ENCODE data around the gene SLC15A1.
"Not testable (repeated sequence)": the region's sequence is repeated elsewhere in the genome, so short reads cannot be mapped to it uniquely, and the experiment has no call there.

SLC15A1 gene

GRCh38 chr13:98781045-98781444, 28.6 kb upstream of the SLC15A1 start:
- no peak for DNase-seq (ENCODE audit: low read depth)

GRCh38 chr13:98780451-98780850, 28.0 kb upstream of the SLC15A1 start:
- peak; percentile 11 for DNase-seq (ENCODE audit: low read depth)

GRCh38 chr13:98779695-98780094, 27.2 kb upstream of the SLC15A1 start:
- DNase-seq (ENCODE audit: low read depth) = no peak

GRCh38 chr13:98778749-98779148, 26.3 kb upstream of the SLC15A1 start:
- DNase-seq (ENCODE audit: low read depth) = no peak

GRCh38 chr13:98776644-98777043, 24.2 kb upstream of the SLC15A1 start:
- no peak for DNase-seq (ENCODE audit: low read depth)

DNA sequence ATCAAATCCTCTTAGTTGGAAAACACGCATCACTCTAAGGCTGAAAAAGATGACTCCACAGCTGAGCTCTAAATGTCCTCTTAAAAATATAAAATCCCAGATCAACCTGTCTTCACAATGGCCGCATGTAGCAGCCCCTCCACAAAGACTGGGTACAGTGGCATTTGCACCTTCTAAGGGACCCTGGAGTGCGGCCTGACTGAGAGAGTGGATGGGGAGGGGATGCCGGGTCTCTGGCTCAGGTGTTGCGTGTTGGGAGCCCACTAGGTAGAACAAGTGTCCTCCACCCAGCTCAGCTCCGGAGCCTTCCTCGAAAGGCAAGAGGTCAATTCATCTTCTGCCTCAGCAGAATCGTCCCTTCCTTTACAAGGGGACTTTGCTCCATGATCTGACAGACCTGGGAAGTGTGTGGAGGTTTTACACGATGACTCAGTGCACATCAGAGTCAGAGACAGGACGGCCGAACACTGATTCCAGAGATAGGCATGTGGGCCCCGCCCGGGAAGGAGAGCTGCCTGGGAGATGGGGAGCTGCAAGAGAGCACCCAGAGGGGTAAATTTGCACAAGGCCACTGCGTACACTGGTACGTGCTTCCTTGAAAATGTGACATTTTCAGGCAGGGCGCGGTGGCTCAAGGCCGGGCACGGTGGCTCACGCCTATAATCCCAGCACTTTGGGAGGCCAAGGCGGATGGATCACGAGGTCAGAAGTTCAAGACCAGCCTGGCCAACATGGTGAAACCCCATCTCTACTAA, 23.5 kb upstream of the SLC15A1 start:
- peak; percentile 41 for DNase-seq (ENCODE audit: low read depth)

DNA sequence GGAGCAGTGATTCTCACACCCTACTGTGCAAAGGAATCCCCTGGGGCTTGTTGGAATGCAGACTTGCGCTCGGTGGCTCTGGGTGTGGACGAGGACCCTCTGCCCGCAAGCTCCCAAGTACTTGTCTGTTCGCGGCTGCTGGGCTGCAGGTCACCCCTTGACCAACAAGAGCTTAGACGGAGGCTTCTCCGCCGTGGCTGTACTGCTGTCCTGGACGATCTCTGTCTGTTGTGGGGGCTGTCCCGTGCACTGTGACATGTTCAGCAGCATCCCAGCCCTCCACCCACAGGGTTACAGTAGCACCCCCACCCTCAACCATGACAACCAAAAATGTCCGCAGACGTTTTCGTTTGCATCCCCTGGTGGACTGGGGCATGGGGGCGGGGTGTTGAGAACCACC, 22.9 kb upstream of the SLC15A1 start:
- DNase-seq (ENCODE audit: low read depth) = no peak

DNA sequence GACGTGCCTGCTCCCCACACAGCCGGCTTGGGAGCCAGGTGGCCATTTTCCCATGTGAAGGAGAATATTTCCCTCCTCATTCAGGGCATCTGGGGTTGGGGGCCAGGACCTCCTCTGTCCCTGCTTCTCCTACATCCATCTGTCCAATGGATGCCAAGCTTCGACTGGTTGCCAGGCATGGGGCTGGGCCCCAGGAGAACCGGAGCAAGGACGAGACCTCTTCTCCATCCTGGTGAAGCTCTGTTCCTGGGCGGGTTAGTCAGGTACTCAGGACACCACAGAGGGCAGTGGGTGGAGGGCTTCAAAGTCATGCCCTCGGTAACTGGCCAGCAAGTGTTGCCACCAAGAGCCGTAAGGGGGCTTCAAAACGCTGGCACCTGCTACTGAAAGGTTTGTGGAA, 22.3 kb upstream of the SLC15A1 start:
- DNase-seq (ENCODE audit: low read depth) = no peak

- no peak for DNase-seq (ENCODE audit: low read depth)
Measured at GRCh38 chr13:98773921-98774320, 21.4 kb upstream of the SLC15A1 start.

GRCh38 chr13:98772794-98773452, 20.5 kb upstream of the SLC15A1 start:
- no peak for DNase-seq (ENCODE audit: low read depth)

DNA sequence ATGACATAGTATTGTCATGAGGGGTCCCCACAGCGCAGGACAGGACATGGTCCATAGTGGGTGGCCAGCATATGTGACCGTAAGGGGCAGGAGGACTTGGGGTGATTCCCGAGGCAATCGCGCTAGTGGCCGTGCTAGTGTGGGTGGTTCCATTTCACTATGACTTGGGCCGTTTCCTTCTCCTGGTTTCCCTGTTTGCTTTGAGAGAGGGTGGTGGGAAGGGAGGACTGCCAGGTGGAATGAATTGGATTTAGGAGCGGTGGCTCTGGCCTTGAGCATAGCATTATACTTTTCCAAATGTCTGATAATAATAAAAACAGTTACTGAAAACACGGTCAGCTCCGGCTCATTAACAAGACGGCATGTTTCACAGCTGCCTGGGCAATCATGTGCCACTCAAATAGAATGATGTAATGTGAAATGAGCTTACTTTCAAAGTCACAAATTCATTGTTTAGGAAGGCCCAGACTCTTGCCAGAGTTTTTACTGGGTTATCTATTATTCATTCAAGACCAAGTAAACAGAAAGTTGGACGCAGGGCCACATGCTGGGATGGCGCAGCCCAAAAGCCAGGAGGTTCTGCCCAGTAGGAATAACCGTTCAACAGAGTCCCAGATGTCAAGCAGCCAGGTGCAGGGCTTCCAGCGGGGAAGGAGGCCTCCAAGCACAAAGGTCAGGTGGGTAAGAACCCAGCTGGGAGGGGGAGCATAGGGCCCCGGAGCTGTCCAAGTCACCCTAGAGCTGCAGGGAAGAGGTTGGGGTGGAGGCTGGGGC, 19.6 kb upstream of the SLC15A1 start:
- DNase-seq (ENCODE audit: low read depth) = no peak

- DNase-seq (ENCODE audit: low read depth) = no peak
Measured at GRCh38 chr13:98769736-98770135, 17.3 kb upstream of the SLC15A1 start.

- DNase-seq (ENCODE audit: low read depth) = no peak
Measured at GRCh38 chr13:98768522-98768921, 16.1 kb upstream of the SLC15A1 start.

DNA sequence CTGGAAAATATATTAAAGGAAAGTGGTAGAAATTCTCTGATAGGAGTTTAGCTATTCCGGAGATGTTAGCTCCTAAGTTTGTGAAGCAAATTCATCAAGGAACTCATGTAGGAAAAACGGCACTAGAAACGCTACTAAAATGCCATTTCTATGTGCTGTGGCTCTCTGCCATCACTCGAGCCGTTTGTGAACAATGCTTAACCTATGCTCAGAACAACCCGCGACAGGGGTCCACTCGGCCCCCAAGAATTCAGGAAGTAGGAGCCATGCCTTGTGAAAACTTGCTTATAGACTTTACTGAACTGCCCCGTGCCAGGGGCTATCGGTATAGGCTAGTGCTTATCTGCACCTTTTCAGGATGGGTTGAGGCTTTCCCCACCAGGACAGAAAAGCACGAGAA, 14.2 kb upstream of the SLC15A1 start:
- DNase-seq (ENCODE audit: low read depth) = no peak

GRCh38 chr13:98765996-98766519, 13.6 kb upstream of the SLC15A1 start:
- DNase-seq (ENCODE audit: low read depth) = no peak

GRCh38 chr13:98761986-98762616, 9.6 kb upstream of the SLC15A1 start:
- no peak for DNase-seq (ENCODE audit: low read depth)

DNA sequence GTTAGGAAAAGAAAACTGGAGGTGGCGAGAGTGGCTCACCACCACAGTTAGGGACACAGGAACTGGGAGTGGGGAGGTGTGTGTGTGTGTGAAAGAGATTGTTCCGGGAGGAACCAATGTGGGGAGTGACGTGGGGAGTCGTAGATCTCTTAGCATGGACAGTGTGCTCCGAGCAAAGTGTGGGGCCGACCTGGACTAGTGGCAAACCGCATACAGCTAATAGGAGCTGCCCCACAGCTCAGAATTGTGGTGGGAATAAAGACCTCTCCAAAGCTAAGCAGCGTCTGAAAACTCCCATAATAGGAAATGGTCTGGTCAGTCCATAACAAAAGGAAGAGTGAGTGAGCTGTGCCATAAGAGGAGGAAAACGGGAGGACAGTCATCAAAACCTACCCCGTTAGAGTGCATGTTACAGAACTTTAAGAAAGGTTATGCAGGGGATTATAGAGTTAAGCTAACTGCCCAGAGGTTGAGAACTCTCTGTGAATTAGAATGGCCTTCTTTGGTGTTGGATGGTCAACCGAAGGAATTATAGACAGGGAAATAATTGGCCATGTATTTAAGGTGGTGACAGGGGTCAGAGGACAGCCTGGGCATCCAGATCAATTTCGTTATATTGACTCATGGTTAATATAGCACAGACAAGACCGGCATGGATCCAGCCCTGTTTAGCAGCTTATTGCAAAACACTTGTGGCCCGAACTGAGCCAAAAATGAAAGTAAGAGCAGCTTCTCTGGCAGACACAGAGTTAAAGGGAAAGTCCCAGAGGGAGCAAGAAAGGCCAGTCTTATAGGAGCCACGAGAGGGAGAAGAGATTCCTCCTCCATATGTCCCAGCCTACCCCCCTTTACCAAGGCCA, 8.9 kb upstream of the SLC15A1 start:
- no peak for DNase-seq (ENCODE audit: low read depth)

DNA sequence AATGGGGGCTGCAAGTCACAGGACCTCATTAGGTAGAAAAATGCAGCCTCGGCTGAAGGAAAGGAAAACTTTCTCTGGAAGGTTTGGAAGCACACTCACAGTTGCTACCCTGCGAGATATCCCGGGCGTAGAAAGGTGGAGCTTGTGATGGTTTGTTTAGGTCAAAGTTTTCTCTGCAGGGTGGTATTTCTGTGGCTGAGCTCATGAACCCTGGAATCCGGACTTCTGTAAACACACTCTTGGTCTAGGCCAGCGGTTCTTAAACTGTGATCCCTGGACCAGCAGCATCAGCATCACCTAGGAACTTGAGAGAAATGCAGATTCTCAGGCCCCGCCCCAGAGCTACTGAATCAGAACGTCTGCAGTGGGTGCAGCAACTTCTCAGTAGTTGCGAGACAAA, 3.3 kb upstream of the SLC15A1 start:
- DNase-seq (ENCODE audit: low read depth) = no peak

- DNase-seq (ENCODE audit: low read depth) = no peak
Measured at GRCh38 chr13:98755116-98755515, 2.6 kb upstream of the SLC15A1 start.

- not testable (repeated sequence) for DNase-seq (ENCODE audit: low read depth)
Measured at GRCh38 chr13:98754468-98754867, 2.0 kb upstream of the SLC15A1 start.

DNA sequence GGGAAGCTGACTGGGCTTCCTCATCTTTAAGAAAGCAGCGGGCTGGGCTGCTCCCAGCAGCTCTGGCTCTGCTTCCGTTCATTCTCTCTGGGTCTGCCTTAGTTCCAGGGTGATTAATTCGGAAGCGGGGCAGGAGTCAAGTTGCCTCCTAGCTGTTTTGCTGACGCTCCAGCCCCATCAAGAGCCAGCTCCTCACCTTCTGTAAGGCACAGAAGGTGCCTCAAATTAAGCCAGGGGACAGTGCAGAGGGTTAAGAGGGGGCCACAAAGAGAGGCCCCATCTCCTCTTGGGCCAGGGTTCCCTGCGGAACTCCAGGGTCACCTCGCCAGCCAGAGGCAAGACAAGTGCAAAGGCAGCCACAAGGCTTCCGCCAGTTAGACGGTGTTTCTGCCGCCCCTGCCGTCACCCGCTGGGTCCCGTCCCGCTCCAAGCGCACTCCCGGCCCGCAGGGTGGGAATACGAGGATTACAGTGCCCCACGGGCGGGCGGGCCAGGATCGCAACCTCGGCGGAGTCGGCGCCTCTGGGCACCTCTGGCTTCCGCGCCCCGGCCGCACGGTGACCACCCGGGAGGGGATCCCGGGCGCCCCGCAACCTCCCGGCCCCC, 508 bp downstream of the SLC15A1 start:
- no peak for DNase-seq (ENCODE audit: low read depth)

Data from GM04503 (cell line).